Esophagus muscularis mucosa (tissue), 4 donors: Measurements from ENCODE around the gene GPR101.

Experiments used
- CTCF ChIP-seq, 3 experiments: fragments of 200-600 bp in 2 of 3; fragments of 450-650 bp in 1 of 3; sonication (generic) in 2 of 3; IDR thresholded peaks; one replicate each; pipeline ENCODE4 v1.5.1; 2017 to 2019; ENCODE audit warnings: antibody characterized with exemption in 3 of 3, mild to moderate bottlenecking in 2 of 3, moderate library complexity in 1 of 3
- EP300 ChIP-seq: sonication (generic); formaldehyde crosslinking; IDR thresholded peaks from one replicate; pipeline ENCODE4 v1.6.1; 2017; ENCODE audit warnings: antibody characterized with exemption
- POLR2A ChIP-seq: fragments of 450-650 bp; IDR thresholded peaks from one replicate; pipeline ENCODE4 v1.6.1; 2017; ENCODE audit warnings: antibody characterized with exemption, moderate library complexity, mild to moderate bottlenecking, low read depth
- POLR2AphosphoS5 ChIP-seq, 2 donors: sonication (generic); formaldehyde crosslinking; IDR thresholded peaks; one replicate each; pipeline ENCODE4 v1.6.1; 2017; ENCODE audit warnings: antibody characterized with exemption in 2 of 2

- no peak for TF ChIP-seq CTCF (IDR thresholded peaks at IDR 0.05)
- TF ChIP-seq EP300, result no peak
- TF ChIP-seq POLR2AphosphoS5 (IDR thresholded peaks at IDR 0.05), result no peak
- no peak for TF ChIP-seq POLR2A
These were observed 7.5 kb upstream of the GPR101 start for GRCh38 chrX:137041329-137041728.
